Raji (cell line): Measurements from ENCODE around the gene CDK5R1.
A peak's percentile ranks its signal among the peaks of the same experiment; 100 is the strongest.

ENCODE experiments used
- POLR2A ChIP-seq: IDR thresholded peaks from 2 replicates; pipeline ENCODE4 v1.6.1; 2011; ENCODE audit warnings: low read depth, low read length, control low read depth; ENCODE audit not compliant: insufficient read depth

The CDK5R1 gene

DNA sequence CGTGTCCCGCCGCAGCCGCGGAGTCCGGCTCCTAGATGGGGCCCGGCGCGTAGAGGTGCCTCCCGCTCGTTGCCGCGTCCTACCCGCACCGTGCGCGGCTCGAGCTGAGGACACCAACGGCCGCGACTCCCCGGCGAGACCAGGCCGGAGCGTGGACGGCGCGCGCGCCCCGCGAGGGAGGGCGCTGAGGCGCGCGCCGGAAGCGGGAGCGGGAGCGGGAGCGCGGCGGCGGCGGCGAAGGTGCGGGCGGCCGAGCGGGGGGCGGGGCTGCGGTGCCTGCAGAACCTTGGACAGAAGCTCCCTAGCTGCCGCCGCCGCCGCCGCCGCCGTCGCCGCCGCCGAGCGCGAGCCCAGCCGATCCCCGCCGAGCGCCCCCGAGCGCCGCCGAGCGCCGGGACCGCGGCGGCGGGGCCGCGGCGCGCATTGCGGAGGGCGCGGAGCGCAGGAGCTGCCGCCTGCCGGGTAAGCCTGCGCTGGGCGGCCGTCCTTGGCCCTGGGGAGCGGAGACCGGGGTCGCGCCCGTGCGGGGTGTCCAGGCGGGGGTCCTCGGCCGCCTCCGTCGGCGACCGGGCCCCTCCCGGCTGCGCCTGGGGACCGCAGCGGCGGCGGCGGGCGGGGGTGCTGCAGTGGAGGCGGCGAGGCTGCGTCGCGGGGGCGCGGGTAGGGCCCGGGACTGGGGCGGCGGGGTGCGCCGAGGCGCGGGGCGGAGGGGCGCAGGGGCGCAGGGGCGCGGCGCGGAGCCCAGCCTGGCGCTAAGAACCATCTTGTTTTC, at the start of gene CDK5R1:
Gene CDK5R1 (plus strand): TSS at position 293 of the 772 bp plus-strand sequence. CDS start 628 bp downstream, outside the sequence.
- TF ChIP-seq POLR2A = peak; percentile 41

- TF ChIP-seq POLR2A = no peak
Measured at GRCh38 chr17:32440722-32441121, 46.1 kb upstream of the CDK5R1 start.

- TF ChIP-seq POLR2A = no peak
Measured at GRCh38 chr17:32441886-32442285, 44.9 kb upstream of the CDK5R1 start.

- TF ChIP-seq POLR2A = no peak
Measured at GRCh38 chr17:32443827-32444300, 42.9 kb upstream of the CDK5R1 start.

- TF ChIP-seq POLR2A = peak; percentile 69
Measured at GRCh38 chr17:32444301-32445073, 42.3 kb upstream of the CDK5R1 start, which contains the start of gene PSMD11. Gene PSMD11, plus strand, starts transcription at chr17:32444510. Its CDS starts 14 bp downstream, at chr17:32444524.

GRCh38 chr17:32445074-32445415, 41.7 kb upstream of the CDK5R1 start:
- TF ChIP-seq POLR2A = no peak

GRCh38 chr17:32445497-32445896, 41.3 kb upstream of the CDK5R1 start:
- no peak for TF ChIP-seq POLR2A

DNA sequence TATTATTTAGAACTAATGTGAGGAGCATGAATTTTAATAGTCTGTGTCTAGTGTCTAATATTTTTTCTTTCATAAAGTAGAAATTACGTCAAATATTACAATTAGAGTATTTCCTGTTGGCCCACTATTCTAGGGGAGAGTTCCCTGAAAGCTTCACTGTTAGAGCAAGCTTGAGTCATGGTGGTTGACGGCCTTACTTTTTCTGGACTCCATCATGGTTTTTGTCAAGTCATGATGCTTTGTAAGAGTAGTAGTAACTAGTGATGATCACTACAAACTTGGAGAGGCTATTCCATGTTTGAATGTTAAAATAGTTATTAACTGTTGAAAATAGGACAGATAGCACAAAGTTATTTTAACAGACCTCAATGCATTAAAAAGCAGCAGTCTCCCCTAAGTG, 40.8 kb upstream of the CDK5R1 start:
- TF ChIP-seq POLR2A = no peak

GRCh38 chr17:32446949-32447348, 39.8 kb upstream of the CDK5R1 start:
- TF ChIP-seq POLR2A = no peak

DNA sequence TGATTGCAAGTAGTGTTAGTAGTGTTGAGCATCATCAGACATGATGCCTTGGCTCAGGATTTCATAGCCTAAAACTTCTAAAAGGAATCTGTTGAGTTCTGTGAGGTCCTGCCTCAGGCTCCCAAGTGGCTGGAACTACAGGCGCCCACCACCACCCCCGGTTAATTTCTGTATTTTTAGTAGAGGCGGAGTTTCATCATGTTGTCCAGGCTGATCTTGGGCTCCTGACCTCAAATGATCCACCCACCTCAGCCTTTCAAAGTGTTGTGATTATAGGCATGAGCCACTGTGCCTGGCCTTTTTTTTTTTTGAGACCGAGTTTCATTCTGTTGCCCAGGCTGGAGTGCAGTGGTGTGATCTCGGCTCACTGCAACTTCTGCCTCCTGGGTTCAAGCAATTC, 36.8 kb upstream of the CDK5R1 start:
- TF ChIP-seq POLR2A = no peak

- no peak for TF ChIP-seq POLR2A
Measured at GRCh38 chr17:32451879-32452278, 34.9 kb upstream of the CDK5R1 start.

DNA sequence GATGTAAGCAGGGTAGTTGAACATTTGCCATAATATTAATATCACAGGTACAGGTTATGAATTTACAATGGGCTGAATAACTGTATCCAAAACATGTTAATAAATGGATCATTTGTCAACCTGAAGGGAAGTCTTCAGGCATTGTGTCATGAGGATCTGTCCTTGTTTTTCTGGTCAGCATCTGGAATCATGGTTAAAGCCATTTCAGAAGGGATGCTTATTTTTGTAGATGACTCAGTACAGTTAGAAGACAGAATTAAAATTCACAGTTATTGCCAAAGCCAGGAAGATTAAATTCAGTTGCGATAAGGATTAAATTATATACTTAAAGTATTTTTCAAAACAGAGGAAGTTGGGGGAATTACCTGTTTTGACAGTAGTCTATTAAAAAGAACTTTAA, 34.5 kb upstream of the CDK5R1 start:
- TF ChIP-seq POLR2A = no peak

GRCh38 chr17:32453370-32453769, 33.4 kb upstream of the CDK5R1 start:
- no peak for TF ChIP-seq POLR2A

GRCh38 chr17:32458371-32458770, 28.4 kb upstream of the CDK5R1 start:
- no peak for TF ChIP-seq POLR2A

DNA sequence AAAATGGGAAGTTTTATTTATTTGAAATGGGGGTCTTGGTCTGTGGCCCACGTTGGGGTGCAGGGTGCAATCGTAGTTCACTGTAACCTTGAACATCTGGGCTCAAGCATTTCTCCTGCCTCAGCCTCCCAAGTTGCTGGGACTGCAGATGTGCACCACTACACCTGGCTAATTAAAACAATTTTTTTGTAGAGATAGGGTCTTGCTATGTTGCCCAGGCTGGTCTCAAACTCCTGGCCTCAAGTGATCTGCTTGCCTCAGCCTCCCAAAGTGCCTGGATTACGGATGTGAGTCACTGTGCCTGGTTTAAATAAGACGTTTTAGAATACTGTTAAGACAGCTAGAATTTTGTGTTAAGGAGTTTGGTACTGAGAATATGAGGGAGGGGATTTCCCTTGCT, 26.7 kb upstream of the CDK5R1 start:
- TF ChIP-seq POLR2A = no peak

GRCh38 chr17:32461498-32461852, 25.3 kb upstream of the CDK5R1 start:
- no peak for TF ChIP-seq POLR2A

DNA sequence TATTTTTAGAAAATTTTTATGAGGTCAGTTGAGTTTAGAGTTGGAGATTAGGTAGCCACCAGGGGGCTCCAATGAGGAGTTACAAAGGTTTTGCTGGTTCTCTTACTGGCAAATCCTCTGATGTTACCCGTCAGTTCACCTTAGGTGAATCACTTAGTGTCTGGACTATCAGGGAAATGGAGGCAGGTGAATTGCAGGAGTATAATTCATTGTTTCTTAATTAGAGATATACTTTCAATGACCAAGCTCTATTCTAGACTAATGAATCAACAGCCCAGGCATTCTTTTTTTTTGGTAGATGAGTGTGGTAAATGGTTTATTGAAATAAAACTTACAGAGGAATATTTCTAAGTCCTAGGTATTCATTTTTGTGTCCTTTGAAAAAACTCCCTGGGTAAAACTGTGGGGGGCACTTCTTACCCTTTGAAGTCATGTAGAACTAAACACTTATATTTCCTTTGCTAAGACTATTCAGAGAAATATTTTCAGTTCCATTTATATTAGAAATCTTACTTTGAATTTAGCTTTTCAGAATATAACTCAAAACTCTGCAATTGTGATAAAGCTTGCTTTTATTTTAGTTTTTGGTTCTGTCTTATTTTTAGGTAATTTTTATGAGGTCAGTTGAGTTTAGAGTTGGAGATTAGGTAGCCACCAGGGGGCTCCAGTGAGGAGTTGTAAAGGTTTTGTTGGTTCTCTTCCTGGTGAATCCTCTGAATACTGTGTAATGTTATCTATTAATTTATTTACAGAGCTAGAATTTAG, 24.8 kb upstream of the CDK5R1 start:
- no peak for TF ChIP-seq POLR2A
